HepG2 (cell line): ENCODE measurements around the gene NOTCH3.

Experiments used
- MLLT10 ChIP-seq: sonication (generic); formaldehyde crosslinking; IDR thresholded peaks from 2 replicates; pipeline ENCODE4 v1.4.0; 2020; ENCODE audit warnings: missing genetic modification reagents
- NR3C1 ChIP-seq: sonication (generic); formaldehyde crosslinking; IDR thresholded peaks from 2 replicates; pipeline ENCODE4 v1.4.0; 2020; ENCODE audit warnings: missing genetic modification reagents
- RORA ChIP-seq: sonication (generic); formaldehyde crosslinking; IDR thresholded peaks from 2 replicates; pipeline ENCODE4 v1.5.0; 2020; ENCODE audit warnings: mild to moderate bottlenecking, missing genetic modification reagents, moderate library complexity
- TF ChIP-seq, protein P1 (sequence below): sonication (generic); formaldehyde crosslinking; IDR thresholded peaks from 2 replicates; pipeline ENCODE4 v1.9.0; 2021; ENCODE audit warnings: missing genetic modification reagents, borderline replicate concordance
- TF ChIP-seq, protein P2 (sequence below): sonication (generic); formaldehyde crosslinking; IDR thresholded peaks from 2 replicates; pipeline ENCODE4 v1.5.0; 2020; ENCODE audit warnings: mild to moderate bottlenecking, missing genetic modification reagents, moderate library complexity

GRCh38 chr19:15187026-15188007 is 13.5 kb downstream of the NOTCH3 start:
- no peak for TF ChIP-seq NR3C1 (CRISPR knock-in tag)
- TF ChIP-seq, protein P1, sequence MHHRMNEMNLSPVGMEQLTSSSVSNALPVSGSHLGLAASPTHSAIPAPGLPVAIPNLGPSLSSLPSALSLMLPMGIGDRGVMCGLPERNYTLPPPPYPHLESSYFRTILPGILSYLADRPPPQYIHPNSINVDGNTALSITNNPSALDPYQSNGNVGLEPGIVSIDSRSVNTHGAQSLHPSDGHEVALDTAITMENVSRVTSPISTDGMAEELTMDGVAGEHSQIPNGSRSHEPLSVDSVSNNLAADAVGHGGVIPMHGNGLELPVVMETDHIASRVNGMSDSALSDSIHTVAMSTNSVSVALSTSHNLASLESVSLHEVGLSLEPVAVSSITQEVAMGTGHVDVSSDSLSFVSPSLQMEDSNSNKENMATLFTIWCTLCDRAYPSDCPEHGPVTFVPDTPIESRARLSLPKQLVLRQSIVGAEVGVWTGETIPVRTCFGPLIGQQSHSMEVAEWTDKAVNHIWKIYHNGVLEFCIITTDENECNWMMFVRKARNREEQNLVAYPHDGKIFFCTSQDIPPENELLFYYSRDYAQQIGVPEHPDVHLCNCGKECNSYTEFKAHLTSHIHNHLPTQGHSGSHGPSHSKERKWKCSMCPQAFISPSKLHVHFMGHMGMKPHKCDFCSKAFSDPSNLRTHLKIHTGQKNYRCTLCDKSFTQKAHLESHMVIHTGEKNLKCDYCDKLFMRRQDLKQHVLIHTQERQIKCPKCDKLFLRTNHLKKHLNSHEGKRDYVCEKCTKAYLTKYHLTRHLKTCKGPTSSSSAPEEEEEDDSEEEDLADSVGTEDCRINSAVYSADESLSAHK, result no peak
- TF ChIP-seq RORA (CRISPR knock-in tag), result no peak
- TF ChIP-seq MLLT10 (CRISPR knock-in tag), result no peak
- TF ChIP-seq, protein P2, sequence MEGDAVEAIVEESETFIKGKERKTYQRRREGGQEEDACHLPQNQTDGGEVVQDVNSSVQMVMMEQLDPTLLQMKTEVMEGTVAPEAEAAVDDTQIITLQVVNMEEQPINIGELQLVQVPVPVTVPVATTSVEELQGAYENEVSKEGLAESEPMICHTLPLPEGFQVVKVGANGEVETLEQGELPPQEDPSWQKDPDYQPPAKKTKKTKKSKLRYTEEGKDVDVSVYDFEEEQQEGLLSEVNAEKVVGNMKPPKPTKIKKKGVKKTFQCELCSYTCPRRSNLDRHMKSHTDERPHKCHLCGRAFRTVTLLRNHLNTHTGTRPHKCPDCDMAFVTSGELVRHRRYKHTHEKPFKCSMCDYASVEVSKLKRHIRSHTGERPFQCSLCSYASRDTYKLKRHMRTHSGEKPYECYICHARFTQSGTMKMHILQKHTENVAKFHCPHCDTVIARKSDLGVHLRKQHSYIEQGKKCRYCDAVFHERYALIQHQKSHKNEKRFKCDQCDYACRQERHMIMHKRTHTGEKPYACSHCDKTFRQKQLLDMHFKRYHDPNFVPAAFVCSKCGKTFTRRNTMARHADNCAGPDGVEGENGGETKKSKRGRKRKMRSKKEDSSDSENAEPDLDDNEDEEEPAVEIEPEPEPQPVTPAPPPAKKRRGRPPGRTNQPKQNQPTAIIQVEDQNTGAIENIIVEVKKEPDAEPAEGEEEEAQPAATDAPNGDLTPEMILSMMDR, result no peak
